ENCODE measurements around the gene FXYD6. TPM values are rescaled to one million over a fixed set of nuclear protein-coding genes. Genes with fewer than 3 reads are reported as not detected.

FXYD6 gene
- total RNA-seq, 4 donors from 2014 or later: 7.0 to 27.0 (median 20.1) TPM

DNA sequence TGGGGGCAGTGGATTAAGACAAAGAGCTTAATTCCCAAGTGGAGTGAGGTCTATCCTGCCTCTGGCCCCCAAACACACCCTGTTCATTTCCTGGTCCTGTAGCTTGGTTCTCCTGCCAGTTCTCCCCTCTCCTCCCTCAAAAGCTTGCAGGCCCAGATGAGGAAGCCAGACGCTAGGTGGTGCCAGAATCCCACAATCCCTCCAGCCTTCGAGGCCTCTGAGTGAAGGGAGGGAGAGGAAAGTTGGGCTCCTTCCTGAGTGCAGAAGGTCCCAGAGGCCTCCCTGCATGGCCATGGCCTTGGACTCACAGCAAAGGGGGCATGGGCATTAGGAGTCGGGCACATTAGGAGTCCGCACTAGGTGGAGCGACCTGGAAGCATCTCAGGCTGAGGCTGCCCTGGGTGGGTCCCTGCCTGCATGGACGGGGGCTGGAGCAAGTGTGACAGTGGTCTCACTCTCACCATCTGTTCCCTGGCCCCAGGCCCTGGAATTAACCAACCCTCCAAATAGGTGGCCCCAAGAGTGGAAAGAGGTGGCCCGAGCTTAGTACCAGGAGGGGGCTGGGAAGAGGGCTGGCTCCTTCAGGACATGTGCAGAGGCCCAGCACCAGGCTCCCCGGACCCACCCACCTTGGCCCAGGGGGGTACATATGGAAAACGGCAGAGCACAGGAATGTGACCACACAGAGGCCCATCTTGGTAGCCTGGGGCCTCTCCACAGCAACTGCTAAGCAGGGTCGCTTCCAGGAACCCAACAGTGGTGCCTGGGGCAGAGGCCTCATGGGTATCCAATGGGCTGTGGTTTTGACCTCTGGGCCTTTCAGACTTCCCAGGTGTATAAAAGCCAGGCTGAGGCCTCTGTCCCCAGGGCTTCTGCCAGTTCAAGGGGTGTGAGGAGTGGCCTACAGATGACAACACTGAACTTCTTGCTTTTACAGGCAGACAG lies 57.1 kb downstream of the FXYD6 start:
- intact Hi-C loops (cut with DNase I; ENCODE audit: low total_unique reads): loop anchor here (5.0 to 10.0 kb wide), 2 partner anchors 225 to 392 kb away; no protein-coding TSS in a partner anchor
- TF ChIP-seq POLR2A (IDR thresholded peaks at IDR 0.05): no peak
- no peak for TF ChIP-seq CTCF (IDR thresholded peaks at IDR 0.05)
- H3K4me3 ChIP-seq (ENCODE audit: low read depth, poor library complexity, severe bottlenecking): no peak overlapping the region
- no peak for DNase-seq (ENCODE audit: low spot score in 2 of 2)
- WGBS, 2 donors: 72 to 80% methylated on average over 8 to 10 of the region's 10 CpGs

DNA sequence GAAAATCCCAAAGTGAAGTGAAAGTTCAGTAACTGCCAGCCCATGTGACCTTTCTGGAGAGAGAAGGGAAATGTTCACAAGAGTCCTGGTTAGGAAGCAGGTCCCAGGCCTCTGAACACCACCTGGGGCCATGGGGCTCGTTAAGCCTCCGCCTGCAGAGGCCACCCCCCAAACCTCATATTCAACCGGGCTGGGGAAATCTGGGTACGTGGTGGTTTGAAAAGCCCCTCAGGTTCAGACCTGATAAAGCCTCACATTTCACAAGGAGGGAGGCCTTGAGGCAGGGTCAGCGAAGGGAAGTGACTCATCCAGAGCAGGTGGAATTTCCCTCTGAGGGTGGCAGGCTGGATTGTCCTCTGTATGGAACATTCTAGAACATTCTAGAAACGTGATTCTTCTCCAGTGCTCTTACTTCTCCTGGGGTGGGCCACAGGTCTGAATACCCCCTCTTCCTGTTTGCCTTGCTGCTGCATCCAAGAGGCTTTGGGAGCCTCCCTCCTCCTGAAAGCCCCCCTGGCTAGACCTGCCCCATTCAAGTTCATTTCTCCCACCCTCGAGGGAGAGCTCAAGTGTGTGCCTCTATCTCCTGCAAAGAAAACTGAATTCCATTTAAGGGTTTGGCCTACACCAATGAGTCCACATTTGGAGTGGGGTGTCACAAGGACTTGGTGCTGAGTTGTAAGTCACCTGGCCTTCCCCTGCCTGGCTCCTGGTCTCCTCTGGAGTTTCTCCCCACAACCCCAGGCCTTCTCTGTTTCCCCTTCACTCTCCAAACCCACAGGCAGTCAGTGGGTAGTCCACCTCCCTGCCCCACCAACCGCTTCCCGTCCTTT lies 58.2 kb downstream of the FXYD6 start:
- 52 to 57% methylated on average over 9 of the region's 9 CpGs for WGBS, 2 donors
- no peak overlapping the region for H3K4me3 ChIP-seq (ENCODE audit: low read depth, poor library complexity, severe bottlenecking)
- intact Hi-C loops (cut with DNase I; ENCODE audit: low total_unique reads): loop anchor here (5.0 kb wide), 1 partner anchor 391 kb away; no protein-coding TSS in a partner anchor
- TF ChIP-seq POLR2A (IDR thresholded peaks at IDR 0.05) (no peak), CTCF (IDR thresholded peaks at IDR 0.05) (no peak)
- DNase-seq (ENCODE audit: low spot score in 2 of 2): no peak

- no peak overlapping the region for H3K4me3 ChIP-seq (ENCODE audit: low read depth, poor library complexity, severe bottlenecking)
- intact Hi-C loops (cut with DNase I; ENCODE audit: low total_unique reads): loop anchor here (5.0 kb wide), 1 partner anchor 390 kb away; no protein-coding TSS in a partner anchor
- 18 to 19% methylated on average over 19 of the region's 19 CpGs for WGBS, 2 donors
These were observed 59.0 kb downstream of the FXYD6 start for GRCh38 chr11:117817368-117818040.

GRCh38 chr11:117816846-117817367 lies 59.6 kb downstream of the FXYD6 start:
- H3K4me3 ChIP-seq (ENCODE audit: low read depth, poor library complexity, severe bottlenecking): no peak overlapping the region
- no peak for TF ChIP-seq CTCF (IDR thresholded peaks at IDR 0.05)
- TF ChIP-seq POLR2A (IDR thresholded peaks at IDR 0.05): no peak
- no peak for DNase-seq (ENCODE audit: low spot score in 2 of 2)

More at GRCh38 chr11:117817368-117818040, 59.0 kb downstream of the FXYD6 start:
- TF ChIP-seq POLR2A (IDR thresholded peaks at IDR 0.05) (no peak), CTCF (IDR thresholded peaks at IDR 0.05) (peak in 2 of 3 donors; percentile 80 to 98)
- DNase-seq (ENCODE audit: low spot score in 2 of 2): peak; percentile 74 to 97

DNA sequence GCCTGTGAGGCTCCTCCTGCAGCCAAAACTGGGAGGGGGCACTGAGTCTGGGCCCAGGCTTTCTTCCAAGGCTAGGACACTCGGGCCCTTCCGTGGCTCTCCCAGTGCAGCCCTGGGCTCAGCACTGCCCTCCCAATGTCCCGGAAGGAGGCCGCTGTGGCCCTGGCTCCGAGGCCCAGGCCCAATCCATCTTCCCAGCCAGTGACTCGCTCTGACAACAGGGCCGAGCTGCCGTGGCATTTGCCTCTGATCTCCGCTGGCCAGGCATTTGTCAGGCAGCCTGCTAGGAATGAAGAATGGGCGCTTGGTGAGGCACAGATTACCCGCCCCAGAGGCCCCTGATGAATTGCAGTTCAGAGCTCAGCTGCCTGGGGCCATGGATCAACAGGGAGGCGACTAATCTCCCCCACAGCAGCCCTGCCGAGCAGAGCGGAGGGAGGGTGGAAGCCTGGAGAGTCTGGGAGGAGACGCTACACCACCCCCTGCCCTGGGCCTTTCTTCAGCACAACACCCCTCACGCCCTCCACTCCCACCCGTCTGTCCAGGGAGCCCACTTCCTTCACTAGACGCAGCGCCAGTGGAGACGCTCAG lies 60.2 kb downstream of the FXYD6 start:
- intact Hi-C loops (cut with DNase I; ENCODE audit: low total_unique reads): loop anchor here (5.0 kb wide), 1 partner anchor 389 kb away; no protein-coding TSS in a partner anchor
- H3K4me3 ChIP-seq (ENCODE audit: low read depth, poor library complexity, severe bottlenecking): no peak overlapping the region
- DNase-seq (ENCODE audit: low spot score in 2 of 2): no peak
- WGBS, 2 donors: 79 to 91% methylated on average over 12 to 20 of the region's 20 CpGs
- TF ChIP-seq CTCF (IDR thresholded peaks at IDR 0.05) (no peak), POLR2A (IDR thresholded peaks at IDR 0.05) (no peak)

More at GRCh38 chr11:117816846-117817367, 59.6 kb downstream of the FXYD6 start:
- intact Hi-C loops (cut with DNase I; ENCODE audit: low total_unique reads): loop anchor here (5.0 kb wide), 1 partner anchor 390 kb away; no protein-coding TSS in a partner anchor
- WGBS, 2 donors: 89 to 96% methylated on average over 5 of the region's 5 CpGs
